ENCODE results near the gene OR5H14. TPM values are rescaled to one million over a fixed set of nuclear protein-coding genes. Genes with fewer than 3 reads are reported as not detected.

The OR5H14 gene
- not detected in 2 replicates for total RNA-seq

DNA sequence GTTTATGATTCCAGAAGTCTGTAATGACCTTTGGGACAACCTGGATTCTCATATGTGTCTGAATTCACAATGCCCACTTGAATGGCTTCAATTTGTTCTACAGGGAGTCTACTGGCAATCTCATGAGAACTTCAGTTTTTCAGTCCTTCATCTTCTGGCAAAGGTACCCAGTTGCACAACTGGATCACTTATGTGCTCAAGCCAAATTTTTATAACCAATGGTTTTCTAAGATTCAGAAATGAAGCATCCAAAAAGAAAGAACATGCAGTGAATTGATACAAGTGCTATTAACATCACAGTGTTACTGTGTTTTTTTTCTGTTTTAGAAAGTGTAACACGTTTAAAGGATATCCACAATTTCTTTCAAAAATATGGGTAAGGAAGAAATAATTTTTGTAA lies at the start of gene OR5H14:
Gene OR5H14 (plus strand): TSS at position 301 of the 400 bp plus-strand sequence. CDS start 1,907 bp downstream, outside the sequence.

DNA sequence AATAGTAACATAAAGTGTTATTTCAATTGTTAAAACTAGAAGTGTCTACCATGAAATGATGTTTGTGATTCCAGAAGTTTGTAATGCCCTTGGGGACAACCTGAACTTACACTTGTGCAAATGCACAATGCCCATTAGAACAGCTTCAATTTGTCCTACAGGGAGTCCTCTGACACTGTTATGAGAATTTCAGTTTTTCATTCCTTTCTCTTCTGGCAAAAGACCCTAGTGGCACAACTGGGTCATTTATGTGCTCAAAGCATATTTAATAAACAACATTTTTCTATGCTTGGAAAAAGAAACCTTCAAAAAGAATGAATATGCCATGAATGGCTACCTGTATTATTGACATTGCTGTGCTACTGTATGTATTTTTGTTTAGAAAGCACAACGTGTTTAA lies 16.9 kb upstream of the OR5H14 start, which contains the start of gene OR5H1:
Gene OR5H1 (plus strand): TSS at position 301 of the 400 bp plus-strand sequence. CDS start 1,977 bp downstream, outside the sequence.

GRCh38 chr3:98166396-98166795 lies 19.1 kb downstream of the OR5H14 start, which contains the start of gene OR5H15:
Gene OR5H15, plus strand, starts transcription at chr3:98166696. Its CDS starts 2,004 bp downstream, at chr3:98168700.

Other genes with a start within 250 kb of the OR5H14 start
- 34.3 and 36.6 TPM in 2 replicates for gene RIOX2, start 175.0 kb upstream of the OR5H14 start, total RNA-seq
- not detected in 2 replicates for gene GABRR3, start 112.2 kb upstream of the OR5H14 start, total RNA-seq
- gene OR5AC2, start 60.3 kb upstream of the OR5H14 start, total RNA-seq, result not detected in 2 replicates
- not detected in 2 replicates for gene OR5H1, start 16.8 kb upstream of the OR5H14 start, total RNA-seq
- gene OR5H15, start 19.2 kb downstream of the OR5H14 start, total RNA-seq, result not detected in 2 replicates
- not detected in 2 replicates for gene OR5H6, start 116.8 kb downstream of the OR5H14 start, total RNA-seq
- gene OR5H2, start 135.0 kb downstream of the OR5H14 start, total RNA-seq, result not detected in 2 replicates
- gene OR5K4, start 206.4 kb downstream of the OR5H14 start, total RNA-seq, result not detected in 2 replicates
- gene OR5K3, start 243.2 kb downstream of the OR5H14 start, total RNA-seq, result not detected in 2 replicates

All from hair follicular keratinocyte (primary cell).